IMR-90 (cell line): ENCODE results near the gene ADAMTS19.

ENCODE experiments used
- CEBPB ChIP-seq: IDR thresholded peaks from 2 replicates; pipeline ENCODE4 v1.6.1; 2012; ENCODE audit warnings: low read depth, low read length, improper control_type of control experiment
- MAFK ChIP-seq: IDR thresholded peaks from 2 replicates; pipeline ENCODE4 v1.6.1; 2012; ENCODE audit warnings: low read depth, low read length, improper control_type of control experiment
- MXI1 ChIP-seq: IDR thresholded peaks from 2 replicates; pipeline ENCODE4 v1.6.1; 2012; ENCODE audit warnings: low read depth, mild to moderate bottlenecking, low read length, moderate library complexity, borderline replicate concordance
- POLR2A ChIP-seq: IDR thresholded peaks from 2 replicates; pipeline ENCODE4 v1.6.1; 2012; ENCODE audit warnings: mild to moderate bottlenecking, low read depth, low read length
- RAD21 ChIP-seq: IDR thresholded peaks from 2 replicates; pipeline ENCODE4 v1.6.1; 2012; ENCODE audit warnings: low read length, improper control_type of control experiment
- RCOR1 ChIP-seq: IDR thresholded peaks from 2 replicates; pipeline ENCODE4 v1.6.1; 2012; ENCODE audit warnings: mild to moderate bottlenecking, low read length, improper control_type of control experiment; ENCODE audit not compliant: insufficient replicate concordance
- RFX5 ChIP-seq: IDR thresholded peaks from 2 replicates; pipeline ENCODE4 v1.8.0; 2012; ENCODE audit warnings: low read depth, mild to moderate bottlenecking, low read length, moderate library complexity
- SMC3 ChIP-seq: fragments of 150-350 bp; IDR thresholded peaks from 2 replicates; pipeline ENCODE4 v1.6.1; 2016; ENCODE audit warnings: low read depth, mild to moderate bottlenecking, antibody characterized with exemption, low read length, moderate library complexity
- TF ChIP-seq, protein P1 (sequence below): conservative IDR thresholded peaks from 2 replicates; pipeline ENCODE4 v1.5.1; 2012; ENCODE audit warnings: mild to moderate bottlenecking, low read depth, low read length, improper control_type of control experiment
- TF ChIP-seq, protein P2 (sequence below): fragments of 150-350 bp; IDR thresholded peaks from 2 replicates; pipeline ENCODE4 v1.6.1; 2016; ENCODE audit warnings: low read depth, mild to moderate bottlenecking, low read length, moderate library complexity, borderline replicate concordance
- TF ChIP-seq, protein P3 (sequence below): fragments of 150-350 bp; IDR thresholded peaks from 2 replicates; pipeline ENCODE4 v1.6.1; 2017; ENCODE audit warnings: mild to moderate bottlenecking, antibody characterized with exemption, low read length, low read depth

DNA sequence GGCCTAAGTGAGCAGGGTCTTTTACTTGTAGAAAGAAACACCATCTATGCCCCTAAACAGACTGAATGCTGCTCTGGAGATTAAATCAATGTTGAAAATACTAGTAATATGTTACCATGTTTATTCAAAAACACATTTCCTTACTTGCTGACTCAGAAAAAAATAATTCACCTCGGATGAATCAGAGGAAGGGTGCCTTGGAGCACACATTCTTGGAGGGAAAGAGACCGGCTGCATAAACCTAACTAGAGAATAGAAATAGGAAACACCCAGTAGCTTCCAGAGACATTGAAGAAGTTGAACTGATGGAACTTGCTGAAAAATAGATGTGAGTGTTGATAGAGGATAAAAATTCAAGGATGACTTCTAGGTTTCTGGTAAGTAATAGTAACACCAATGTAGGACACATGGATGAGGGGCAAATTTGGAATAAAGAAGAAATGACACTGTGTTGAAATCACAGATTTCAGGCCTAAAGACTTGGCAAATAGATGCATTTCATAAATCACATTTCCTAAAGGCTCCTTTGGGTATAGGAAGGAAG is 210.9 kb downstream of the ADAMTS19 start:
- TF ChIP-seq, protein P1, sequence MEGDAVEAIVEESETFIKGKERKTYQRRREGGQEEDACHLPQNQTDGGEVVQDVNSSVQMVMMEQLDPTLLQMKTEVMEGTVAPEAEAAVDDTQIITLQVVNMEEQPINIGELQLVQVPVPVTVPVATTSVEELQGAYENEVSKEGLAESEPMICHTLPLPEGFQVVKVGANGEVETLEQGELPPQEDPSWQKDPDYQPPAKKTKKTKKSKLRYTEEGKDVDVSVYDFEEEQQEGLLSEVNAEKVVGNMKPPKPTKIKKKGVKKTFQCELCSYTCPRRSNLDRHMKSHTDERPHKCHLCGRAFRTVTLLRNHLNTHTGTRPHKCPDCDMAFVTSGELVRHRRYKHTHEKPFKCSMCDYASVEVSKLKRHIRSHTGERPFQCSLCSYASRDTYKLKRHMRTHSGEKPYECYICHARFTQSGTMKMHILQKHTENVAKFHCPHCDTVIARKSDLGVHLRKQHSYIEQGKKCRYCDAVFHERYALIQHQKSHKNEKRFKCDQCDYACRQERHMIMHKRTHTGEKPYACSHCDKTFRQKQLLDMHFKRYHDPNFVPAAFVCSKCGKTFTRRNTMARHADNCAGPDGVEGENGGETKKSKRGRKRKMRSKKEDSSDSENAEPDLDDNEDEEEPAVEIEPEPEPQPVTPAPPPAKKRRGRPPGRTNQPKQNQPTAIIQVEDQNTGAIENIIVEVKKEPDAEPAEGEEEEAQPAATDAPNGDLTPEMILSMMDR = no peak
- TF ChIP-seq, protein P2, sequence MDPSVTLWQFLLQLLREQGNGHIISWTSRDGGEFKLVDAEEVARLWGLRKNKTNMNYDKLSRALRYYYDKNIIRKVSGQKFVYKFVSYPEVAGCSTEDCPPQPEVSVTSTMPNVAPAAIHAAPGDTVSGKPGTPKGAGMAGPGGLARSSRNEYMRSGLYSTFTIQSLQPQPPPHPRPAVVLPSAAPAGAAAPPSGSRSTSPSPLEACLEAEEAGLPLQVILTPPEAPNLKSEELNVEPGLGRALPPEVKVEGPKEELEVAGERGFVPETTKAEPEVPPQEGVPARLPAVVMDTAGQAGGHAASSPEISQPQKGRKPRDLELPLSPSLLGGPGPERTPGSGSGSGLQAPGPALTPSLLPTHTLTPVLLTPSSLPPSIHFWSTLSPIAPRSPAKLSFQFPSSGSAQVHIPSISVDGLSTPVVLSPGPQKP = no peak
- TF ChIP-seq, protein P3, sequence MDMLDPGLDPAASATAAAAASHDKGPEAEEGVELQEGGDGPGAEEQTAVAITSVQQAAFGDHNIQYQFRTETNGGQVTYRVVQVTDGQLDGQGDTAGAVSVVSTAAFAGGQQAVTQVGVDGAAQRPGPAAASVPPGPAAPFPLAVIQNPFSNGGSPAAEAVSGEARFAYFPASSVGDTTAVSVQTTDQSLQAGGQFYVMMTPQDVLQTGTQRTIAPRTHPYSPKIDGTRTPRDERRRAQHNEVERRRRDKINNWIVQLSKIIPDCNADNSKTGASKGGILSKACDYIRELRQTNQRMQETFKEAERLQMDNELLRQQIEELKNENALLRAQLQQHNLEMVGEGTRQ = no peak
- TF ChIP-seq RCOR1 (no peak), RFX5 (no peak), POLR2A (no peak), SMC3 (no peak), RAD21 (no peak), CEBPB (no peak), MAFK (peak; percentile 85), MXI1 (no peak)
